Bronchial epithelial cell (primary cell): ENCODE measurements around the gene FAM107B. TPM values are rescaled to one million over a fixed set of nuclear protein-coding genes. Genes with fewer than 3 reads are reported as not detected.

ENCODE experiments used
- DNase-seq: peaks from one replicate; pipeline ENCODE4 v3.0.0-alpha.2; 2010; ENCODE audit warnings: low read depth
- FAIRE-seq: peaks from 2 replicates; lab custom pipeline; 2011; peaks lifted over from hg19 to GRCh38; lab: Jason Lieb, UNC
- H3K27me3 ChIP-seq: 2 replicates; pipeline ENCODE4 v1.5.1; 2011; ENCODE audit warnings: low read length; ENCODE audit not compliant: control insufficient read depth, insufficient read depth
- H3K36me3 ChIP-seq: 2 replicates; pipeline ENCODE4 v1.5.1; 2011; ENCODE audit warnings: low read length; ENCODE audit not compliant: control insufficient read depth, insufficient read depth
- H3K4me3 ChIP-seq: 2 replicates; pipeline ENCODE4 v1.5.1; 2011; ENCODE audit warnings: mild to moderate bottlenecking, low read depth, low read length, control low read depth
- total RNA-seq: library from RNA; depleted of rRNA; stranded (reverse); fragments of >200 nt; gene quantifications from 2 replicates; pipeline ENCODE4 v1.2.1, GENCODE V29; 2014
- TF ChIP-seq, protein P1 (sequence below): IDR thresholded peaks from 2 replicates; pipeline ENCODE4 v1.5.1; 2011; ENCODE audit warnings: mild to moderate bottlenecking, moderate library complexity, low read length, control low read depth, inconsistent platforms; ENCODE audit not compliant: insufficient read depth, severe bottlenecking

The FAM107B gene
- total RNA-seq, 1 donor from 2014 or later, result 18.7 TPM

DNA sequence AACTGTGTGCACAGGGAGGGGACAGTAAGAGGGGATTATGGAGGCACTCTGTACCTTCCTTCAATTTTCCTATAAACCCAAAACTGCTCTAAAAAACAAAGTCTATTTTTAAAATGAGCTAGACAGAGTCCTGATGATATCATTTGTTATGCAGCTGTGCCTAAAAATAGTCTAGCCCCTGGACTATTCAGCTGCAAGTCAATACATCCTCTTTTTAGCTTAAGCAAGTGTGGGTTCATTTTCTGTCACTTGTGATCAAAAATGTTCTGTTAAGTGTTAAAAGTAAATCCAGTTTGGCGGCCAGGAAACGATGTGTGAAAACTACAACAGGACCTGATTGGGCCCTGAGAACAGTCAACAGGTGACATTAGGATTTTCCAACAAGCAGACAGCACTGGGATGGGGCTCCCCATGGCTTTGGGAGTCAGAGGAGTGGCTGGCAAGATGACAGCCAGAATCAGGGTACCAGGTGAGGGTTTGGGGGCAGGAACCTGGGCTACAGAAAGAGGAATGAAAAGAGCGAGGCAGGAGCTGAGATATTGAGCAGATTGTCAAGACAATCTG, 33.9 kb downstream of the FAM107B start:
- Histone ChIP-seq H3K36me3 (no peaks in the 10 kb centered on the region), H3K4me3 (no peak overlapping the region), H3K27me3 (no peaks in the 10 kb centered on the region)
- TF ChIP-seq, protein P1, sequence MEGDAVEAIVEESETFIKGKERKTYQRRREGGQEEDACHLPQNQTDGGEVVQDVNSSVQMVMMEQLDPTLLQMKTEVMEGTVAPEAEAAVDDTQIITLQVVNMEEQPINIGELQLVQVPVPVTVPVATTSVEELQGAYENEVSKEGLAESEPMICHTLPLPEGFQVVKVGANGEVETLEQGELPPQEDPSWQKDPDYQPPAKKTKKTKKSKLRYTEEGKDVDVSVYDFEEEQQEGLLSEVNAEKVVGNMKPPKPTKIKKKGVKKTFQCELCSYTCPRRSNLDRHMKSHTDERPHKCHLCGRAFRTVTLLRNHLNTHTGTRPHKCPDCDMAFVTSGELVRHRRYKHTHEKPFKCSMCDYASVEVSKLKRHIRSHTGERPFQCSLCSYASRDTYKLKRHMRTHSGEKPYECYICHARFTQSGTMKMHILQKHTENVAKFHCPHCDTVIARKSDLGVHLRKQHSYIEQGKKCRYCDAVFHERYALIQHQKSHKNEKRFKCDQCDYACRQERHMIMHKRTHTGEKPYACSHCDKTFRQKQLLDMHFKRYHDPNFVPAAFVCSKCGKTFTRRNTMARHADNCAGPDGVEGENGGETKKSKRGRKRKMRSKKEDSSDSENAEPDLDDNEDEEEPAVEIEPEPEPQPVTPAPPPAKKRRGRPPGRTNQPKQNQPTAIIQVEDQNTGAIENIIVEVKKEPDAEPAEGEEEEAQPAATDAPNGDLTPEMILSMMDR, result no peak
- DNase-seq, result no peak
- no peak for FAIRE-seq

- no peak for DNase-seq
- no peak overlapping the region for H3K4me3 ChIP-seq
- FAIRE-seq, result no peak
- TF ChIP-seq, protein P1, result no peak
- no peaks in the 10 kb centered on the region for H3K27me3 ChIP-seq
- H3K36me3 ChIP-seq, result no peaks in the 10 kb centered on the region
Measured at GRCh38 chr10:14737808-14738545, 36.7 kb downstream of the FAM107B start.

DNA sequence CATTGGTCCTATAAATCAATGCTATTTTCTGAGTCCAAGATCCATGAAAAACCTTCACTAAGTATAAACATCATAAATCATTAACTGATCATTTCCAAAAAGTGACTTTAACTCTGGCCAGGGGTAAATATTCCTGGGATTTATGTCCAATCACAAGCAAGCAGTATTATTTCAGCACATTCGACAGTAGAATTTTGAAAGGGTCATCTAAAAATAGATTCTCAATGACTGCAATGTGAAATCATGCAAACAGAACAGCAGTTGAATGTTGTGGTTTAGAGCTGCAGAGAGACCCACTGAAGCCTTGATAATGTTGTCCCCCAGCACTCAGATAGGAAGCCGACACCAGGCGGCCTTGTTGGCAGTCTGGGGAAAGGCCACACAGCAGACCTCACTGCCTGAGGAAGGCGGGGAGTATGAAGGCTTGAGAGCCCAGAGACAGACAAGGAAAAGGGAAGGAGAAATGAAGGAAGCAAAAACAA, 38.1 kb downstream of the FAM107B start:
- FAIRE-seq, result no peak
- no peak for DNase-seq
- no peaks in the 10 kb centered on the region for H3K36me3 ChIP-seq
- TF ChIP-seq, protein P1, result no peak
- H3K27me3 ChIP-seq, result no peaks in the 10 kb centered on the region
- no peak overlapping the region for H3K4me3 ChIP-seq

DNA sequence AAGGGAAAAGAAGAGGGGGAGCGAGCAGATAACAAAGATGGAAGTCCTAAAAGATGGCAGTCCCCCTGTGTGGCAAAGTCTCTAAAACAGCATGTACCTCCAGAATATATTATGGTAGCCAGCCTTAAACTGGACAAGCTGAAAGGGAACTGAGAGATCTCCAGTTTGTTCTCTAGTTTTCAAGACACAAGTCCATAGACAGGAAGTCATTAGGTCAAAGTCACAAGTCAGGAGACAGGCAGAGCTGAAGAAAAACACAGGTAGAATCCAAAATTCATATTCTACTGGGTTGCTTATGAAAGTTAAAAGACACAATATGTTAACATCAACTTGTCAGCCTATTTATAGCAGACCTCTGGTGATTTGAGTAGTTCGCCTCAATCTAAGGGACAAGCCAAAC, 38.7 kb downstream of the FAM107B start:
- Histone ChIP-seq H3K36me3 (no peaks in the 10 kb centered on the region), H3K4me3 (no peak overlapping the region), H3K27me3 (no peaks in the 10 kb centered on the region)
- TF ChIP-seq, protein P1, result no peak
- DNase-seq (no peak), FAIRE-seq (no peak)

GRCh38 chr10:14731875-14732512, 42.7 kb downstream of the FAM107B start:
- FAIRE-seq, result no peak

More at GRCh38 chr10:14731875-14732512, 42.7 kb downstream of the FAM107B start:
- TF ChIP-seq, protein P1, result no peak
- DNase-seq, result no peak
- Histone ChIP-seq H3K36me3 (no peaks in the 10 kb centered on the region), H3K4me3 (no peak overlapping the region), H3K27me3 (no peaks in the 10 kb centered on the region)
